Activated naive CD8-positive, alpha-beta T cell treated with anti-CD3 and anti-CD28 coated beads, Interleukin-2, amount 50 U/mL, for 24 hours (primary cell): ENCODE results near the gene TFF1.

Experiments
- ATAC-seq: fragments of 150-1000 bp; cut with Tn5 transposase; one replicate; pipeline ENCODE4 v1.10.0; 2021
- DNase-seq: peaks from one replicate; pipeline ENCODE4 v3.0.0; 2021
- H3K27ac Mint-ChIP-seq: one replicate; pipeline ENCODE4 v1.8.0; 2021; ENCODE audit warnings: mild to moderate bottlenecking, mixed read lengths
- H3K27me3 Mint-ChIP-seq: one replicate; pipeline ENCODE4 v1.8.0; 2021; ENCODE audit warnings: mixed read lengths
- H3K36me3 Mint-ChIP-seq: one replicate; pipeline ENCODE4 v1.8.0; 2021; ENCODE audit warnings: low read depth, mixed read lengths
- H3K4me1 Mint-ChIP-seq: one replicate; pipeline ENCODE4 v1.8.0; 2021; ENCODE audit warnings: mixed read lengths
- H3K4me3 Mint-ChIP-seq: one replicate; pipeline ENCODE4 v1.8.0; 2021; ENCODE audit warnings: mild to moderate bottlenecking, moderate library complexity, mixed read lengths
- H3K9me3 Mint-ChIP-seq: one replicate; pipeline ENCODE4 v1.8.0; 2021; ENCODE audit warnings: mixed read lengths

The TFF1 gene

DNA sequence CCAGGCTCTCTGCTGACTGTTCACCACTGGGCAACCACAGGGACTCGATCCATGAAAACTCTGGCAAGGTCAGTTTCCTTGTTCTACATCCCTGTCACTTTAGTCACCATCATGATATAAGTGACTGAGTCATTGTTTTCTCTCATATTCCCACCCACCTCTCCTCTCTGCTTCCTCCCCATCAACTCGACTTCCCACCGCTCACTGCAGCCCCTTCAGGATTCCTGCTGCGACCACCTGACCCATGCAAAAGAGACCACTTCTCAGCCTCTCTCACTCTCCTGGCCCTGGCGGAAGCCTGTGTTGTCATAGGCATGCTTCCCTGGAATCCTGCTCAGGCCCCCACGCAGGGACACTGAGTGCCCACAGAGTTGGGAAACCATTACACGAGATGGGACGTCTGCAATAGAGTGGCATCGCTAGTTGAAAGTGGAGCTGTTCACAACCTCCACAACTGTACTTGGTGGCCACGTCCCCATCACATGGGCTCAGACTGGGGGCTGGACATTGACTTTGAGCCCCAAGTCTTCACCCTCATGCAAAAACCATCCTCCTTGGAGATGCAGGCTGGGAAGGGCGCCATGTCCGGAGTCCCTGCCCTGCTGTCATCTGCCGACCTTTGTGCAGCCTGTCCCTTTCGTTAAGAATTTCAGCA, 13.8 kb downstream of the TFF1 start:
- peaks cover 22% of the 10 kb centered on the region for H3K9me3 Mint-ChIP-seq
- no peak overlapping the region for H3K4me3 Mint-ChIP-seq
- DNase-seq (no peak), ATAC-seq (no peak)
- peaks cover 2% of the 10 kb centered on the region for H3K27me3 Mint-ChIP-seq
- no peaks in the 10 kb centered on the region for H3K4me1 Mint-ChIP-seq
- no peak overlapping the region for H3K27ac Mint-ChIP-seq
- peaks cover 2% of the 10 kb centered on the region for H3K36me3 Mint-ChIP-seq

DNA sequence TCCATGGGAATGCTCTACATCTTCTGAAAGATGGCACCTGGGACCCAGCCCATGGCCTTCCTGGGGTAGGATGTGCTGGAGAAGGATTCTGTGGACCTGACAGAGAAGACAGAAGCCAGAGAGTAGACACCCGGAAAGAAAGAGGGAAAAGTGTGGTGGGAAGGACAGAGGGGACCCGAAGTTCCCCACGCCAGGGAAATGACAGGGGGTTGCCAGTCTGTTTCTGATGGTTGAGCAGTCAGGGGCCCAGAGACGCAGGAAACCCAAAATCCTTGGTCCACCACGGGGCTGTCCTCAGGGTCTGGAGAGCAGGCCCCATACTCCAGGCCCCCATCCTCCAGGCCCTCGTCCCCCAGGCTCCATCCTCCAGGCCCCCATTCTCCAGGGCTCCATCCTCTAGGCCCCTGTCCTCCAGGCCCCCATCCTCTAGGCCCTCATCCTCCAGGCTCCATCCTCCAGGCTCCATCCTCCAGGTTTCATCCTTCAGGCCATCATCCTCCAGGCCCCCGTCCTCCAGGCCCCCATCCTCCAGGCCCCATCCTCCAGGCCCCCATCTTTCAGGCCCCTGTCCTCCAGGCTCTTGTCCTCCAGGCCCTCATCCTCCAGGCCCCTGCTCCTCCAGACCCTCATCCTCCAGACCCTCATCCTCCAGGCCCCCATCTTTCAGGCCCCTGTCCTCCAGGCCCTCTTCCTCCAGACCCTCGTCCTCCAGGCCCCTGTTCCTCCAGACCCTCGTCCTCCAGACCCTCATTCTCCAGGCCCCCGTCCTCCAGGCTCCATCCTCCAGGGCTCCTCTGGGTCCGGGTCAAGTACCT, 14.5 kb downstream of the TFF1 start:
- H3K27ac Mint-ChIP-seq, result no peak overlapping the region
- peaks cover 22% of the 10 kb centered on the region for H3K9me3 Mint-ChIP-seq
- DNase-seq (no peak), ATAC-seq (no peak)
- peaks cover 2% of the 10 kb centered on the region for H3K27me3 Mint-ChIP-seq
- H3K36me3 Mint-ChIP-seq, result peaks cover 2% of the 10 kb centered on the region
- H3K4me3 Mint-ChIP-seq, result no peak overlapping the region
- H3K4me1 Mint-ChIP-seq, result no peaks in the 10 kb centered on the region

DNA sequence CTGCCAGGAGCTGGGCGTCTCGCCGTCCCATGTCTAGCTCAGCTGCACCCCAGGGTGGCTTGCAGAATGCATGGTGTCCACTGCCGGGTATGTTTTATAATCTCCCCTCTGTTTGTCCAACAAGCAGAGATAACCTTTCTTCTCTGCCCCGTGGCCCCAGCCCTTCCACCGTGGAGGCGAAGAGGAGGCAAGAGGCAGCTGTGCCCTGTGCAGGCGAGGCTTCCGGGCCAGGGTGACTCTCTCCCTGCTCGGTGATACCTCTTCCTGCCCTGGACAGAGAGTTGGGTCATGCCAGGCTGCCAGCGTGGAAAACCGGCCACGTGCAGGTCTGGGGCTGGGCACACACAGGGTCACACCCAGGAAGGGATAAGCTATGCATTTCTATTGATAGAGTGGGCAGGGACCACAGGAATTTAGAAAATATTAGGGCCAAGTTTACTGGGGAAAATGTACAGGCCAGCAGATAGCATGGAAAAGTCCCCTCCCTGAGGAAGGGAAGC, 15.4 kb downstream of the TFF1 start, which contains the start of gene TFF2:
TSS of gene TFF2 (minus strand) at position 68 of the 500 bp plus-strand sequence. CDS start at position 31, 37 bp downstream.
- ATAC-seq, result no peak
- Mint-ChIP-seq H3K27me3 (peaks cover 2% of the 10 kb centered on the region), H3K36me3 (peaks cover 2% of the 10 kb centered on the region), H3K9me3 (peaks cover 22% of the 10 kb centered on the region), H3K27ac (no peak within 1 kb of the TSS), H3K4me3 (no peak within 1 kb of the TSS), H3K4me1 (no peaks in the 10 kb centered on the region)
- DNase-seq, result no peak

DNA sequence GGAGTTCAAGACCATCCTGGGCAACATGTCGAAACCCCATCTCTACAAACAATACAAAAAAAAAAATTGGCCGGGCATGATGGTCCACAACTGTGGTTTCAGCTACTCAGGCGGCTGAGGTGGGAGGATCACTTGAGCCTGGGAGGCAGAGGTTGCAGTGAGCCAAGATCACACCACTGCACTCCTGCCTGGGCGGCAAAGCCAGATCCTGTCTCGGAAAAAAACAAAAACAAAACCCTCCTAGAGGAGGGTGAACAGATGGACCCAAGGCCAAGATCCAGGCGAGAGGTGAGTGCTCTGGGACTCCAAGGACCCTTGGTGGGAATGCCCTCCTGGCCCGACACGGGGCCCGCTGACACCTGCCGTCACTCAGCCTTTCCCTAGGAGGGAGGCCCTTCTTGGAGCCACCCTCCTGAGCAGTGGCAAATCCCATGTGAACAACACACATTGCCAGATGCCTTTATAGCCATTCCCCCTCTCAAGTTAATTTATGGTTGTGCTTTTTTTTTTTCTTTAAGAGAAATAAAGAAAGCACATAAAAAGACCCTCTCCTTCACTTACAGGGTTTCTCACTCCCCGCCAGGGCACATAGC, 15.9 kb downstream of the TFF1 start:
- Mint-ChIP-seq H3K36me3 (peaks cover 2% of the 10 kb centered on the region), H3K27me3 (peaks cover 2% of the 10 kb centered on the region), H3K4me1 (no peaks in the 10 kb centered on the region), H3K9me3 (peaks cover 17% of the 10 kb centered on the region), H3K27ac (no peak overlapping the region), H3K4me3 (no peak overlapping the region)
- ATAC-seq (no peak), DNase-seq (no peak)

DNA sequence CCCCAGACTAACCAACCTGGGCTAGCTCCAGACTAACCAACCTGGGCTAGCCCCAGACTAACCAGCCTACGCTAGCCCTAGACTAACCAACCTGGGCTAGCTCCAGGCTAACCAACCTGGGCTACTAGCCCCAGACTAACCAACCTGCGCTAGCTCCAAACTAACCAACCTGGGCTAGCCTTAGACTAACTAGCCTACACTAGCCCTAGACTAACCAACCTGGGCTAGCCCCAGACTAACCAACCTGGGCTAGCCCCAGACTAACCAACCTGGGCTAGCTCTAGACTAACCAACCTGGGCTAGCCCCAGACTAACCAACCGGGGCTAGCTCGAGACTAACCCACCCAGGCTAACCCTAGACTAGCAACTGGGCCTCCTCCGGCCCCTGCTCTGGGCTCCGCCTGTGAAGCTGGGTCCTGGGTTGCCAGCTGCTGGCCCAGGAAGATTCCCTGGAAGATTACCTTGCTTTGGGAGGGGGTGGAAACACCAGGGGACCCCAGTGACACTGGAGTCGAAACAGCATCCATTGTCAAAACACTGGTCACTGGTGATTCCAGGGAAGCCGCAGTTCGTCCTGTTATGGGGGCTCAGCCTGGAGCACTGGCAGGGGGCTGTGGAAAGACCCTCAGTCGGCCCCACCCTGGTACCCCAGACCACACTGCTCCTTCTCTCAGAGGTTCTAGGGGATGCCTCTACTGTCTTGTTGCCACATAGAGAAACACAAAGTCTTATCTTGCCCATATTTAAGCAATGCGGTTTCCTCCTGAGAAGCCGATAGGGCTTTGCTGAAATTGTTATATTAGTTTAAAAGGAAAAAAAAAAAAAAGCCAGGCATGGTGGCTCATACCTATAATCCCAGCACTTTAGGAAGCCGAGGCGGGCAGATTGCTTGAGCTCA, 16.7 kb downstream of the TFF1 start:
- peaks cover 11% of the 10 kb centered on the region for H3K9me3 Mint-ChIP-seq
- ATAC-seq (no peak), DNase-seq (no peak)
- peaks cover 2% of the 10 kb centered on the region for H3K27me3 Mint-ChIP-seq
- no peak overlapping the region for H3K27ac Mint-ChIP-seq
- peaks cover 2% of the 10 kb centered on the region for H3K36me3 Mint-ChIP-seq
- no peaks in the 10 kb centered on the region for H3K4me1 Mint-ChIP-seq
- H3K4me3 Mint-ChIP-seq, result no peak overlapping the region

DNA sequence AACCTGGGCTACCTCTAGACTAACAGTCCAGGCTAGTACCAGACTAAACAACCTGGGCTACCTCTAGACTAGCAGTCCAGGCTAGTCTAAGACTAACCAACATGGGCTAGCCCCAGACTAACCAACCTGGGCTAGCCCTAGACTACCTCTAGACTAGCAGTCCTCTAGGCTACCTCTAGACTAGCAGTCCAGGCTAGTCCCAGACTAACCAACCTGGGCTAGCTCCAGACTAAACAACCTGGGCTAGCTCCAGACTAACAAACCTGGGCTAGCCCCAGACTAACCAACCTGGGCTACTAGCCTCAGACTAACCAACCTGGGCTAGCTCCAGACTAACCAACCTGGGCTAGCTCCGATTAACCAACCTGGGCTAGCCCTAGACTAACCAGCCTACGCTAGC, 17.6 kb downstream of the TFF1 start:
- no peak overlapping the region for H3K27ac Mint-ChIP-seq
- H3K4me1 Mint-ChIP-seq, result no peaks in the 10 kb centered on the region
- ATAC-seq (no peak), DNase-seq (no peak)
- no peak overlapping the region for H3K4me3 Mint-ChIP-seq
- peaks cover 2% of the 10 kb centered on the region for H3K27me3 Mint-ChIP-seq
- peaks cover 6% of the 10 kb centered on the region for H3K9me3 Mint-ChIP-seq
- H3K36me3 Mint-ChIP-seq, result no peaks in the 10 kb centered on the region

DNA sequence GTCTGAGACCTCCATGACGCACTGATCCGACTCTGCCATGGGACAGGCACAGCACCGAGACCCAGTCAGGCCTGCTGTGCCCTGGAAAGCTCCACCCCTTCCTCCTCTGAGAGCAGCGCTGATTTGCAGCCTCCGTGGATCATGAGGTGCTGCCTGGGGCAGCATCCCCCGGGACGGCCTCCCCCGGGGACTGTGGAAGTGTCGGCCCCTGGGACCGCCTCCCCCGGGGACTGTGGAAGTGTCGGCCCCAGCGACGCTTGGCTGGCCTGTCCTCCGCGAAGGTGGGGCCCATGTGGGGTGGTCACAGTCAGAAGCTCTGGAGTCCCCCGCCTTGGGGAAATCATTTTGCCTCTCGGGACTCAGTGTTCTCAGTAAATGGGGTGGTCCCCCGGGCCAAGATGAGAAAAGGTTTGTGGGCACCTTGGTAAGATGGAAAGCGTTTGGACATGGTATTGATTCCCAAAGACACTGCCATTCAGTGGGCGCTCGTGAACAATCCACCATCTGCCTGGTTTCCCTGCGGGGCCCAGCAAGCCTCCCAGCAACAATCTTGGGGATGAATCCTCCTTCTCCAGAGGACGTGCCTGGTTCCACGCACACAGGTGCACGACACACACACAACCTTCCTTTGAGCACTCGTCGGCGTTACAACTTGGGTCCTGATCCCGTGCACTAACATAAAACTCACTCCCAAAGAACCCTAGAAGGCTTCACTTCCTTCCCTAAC, 18.6 kb downstream of the TFF1 start:
- Mint-ChIP-seq H3K27me3 (peaks cover 2% of the 10 kb centered on the region), H3K4me3 (no peak overlapping the region), H3K4me1 (no peaks in the 10 kb centered on the region), H3K9me3 (no peaks in the 10 kb centered on the region), H3K36me3 (no peaks in the 10 kb centered on the region), H3K27ac (no peak overlapping the region)
- DNase-seq (no peak), ATAC-seq (no peak)

DNA sequence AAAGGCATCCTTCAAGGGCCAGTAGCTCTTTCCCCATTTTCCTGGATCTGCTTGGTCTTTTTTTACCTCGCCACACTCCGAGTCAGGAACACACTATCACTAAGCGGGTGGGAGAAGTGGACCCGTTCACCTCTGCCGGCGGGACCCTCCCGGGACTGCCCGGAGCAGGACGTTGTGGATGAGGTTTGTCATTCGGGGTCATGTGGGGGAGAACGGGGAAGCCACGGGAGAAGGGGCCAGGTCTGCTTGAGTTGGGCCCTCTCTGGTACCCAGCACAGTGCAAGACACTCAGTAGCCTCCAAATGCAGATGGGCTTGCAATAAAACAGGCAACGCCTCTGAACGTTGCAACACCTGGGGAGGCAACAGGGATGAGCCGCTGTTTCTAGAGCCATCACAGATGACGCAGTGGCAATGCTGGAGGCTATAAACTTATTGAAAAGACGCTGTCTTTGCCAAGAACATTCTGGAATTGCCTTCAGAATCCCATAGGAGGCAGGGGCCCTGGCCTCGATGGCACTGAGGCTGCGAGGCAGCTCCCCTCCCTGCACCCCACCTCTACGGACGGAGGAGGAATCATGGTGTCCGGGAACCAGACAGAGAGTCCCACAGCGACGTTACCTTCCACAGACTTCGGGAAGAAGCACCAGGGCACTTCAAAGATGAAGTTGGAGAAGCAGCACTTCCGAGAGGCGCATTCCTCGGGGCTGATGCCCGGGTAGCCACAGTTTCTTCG, 19.3 kb downstream of the TFF1 start:
- H3K27ac Mint-ChIP-seq, result no peak overlapping the region
- DNase-seq (no peak), ATAC-seq (no peak)
- no peak overlapping the region for H3K4me3 Mint-ChIP-seq
- no peaks in the 10 kb centered on the region for H3K27me3 Mint-ChIP-seq
- no peaks in the 10 kb centered on the region for H3K36me3 Mint-ChIP-seq
- H3K4me1 Mint-ChIP-seq, result no peaks in the 10 kb centered on the region
- no peaks in the 10 kb centered on the region for H3K9me3 Mint-ChIP-seq

DNA sequence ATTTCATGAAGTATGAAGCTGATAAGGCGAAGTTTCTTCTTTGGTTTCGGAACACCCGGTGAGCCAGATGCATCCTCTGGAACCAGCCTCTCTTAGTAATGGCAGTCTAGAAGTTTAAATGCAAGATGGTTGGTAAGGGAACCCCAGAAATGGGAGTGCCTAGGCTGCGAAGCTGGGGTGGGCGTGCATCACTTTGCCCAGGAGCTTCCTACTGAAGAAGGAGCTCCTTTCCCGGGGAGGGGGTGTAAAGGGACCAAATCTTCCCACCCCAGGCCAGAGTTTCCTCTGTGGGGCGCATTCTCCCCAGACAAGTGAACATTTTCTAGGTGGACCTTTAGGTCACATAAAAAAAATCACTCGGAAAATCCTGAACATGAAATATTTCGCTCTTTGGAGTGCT, 19.9 kb downstream of the TFF1 start:
- DNase-seq (no peak), ATAC-seq (no peak)
- no peaks in the 10 kb centered on the region for H3K4me1 Mint-ChIP-seq
- no peaks in the 10 kb centered on the region for H3K9me3 Mint-ChIP-seq
- no peak overlapping the region for H3K4me3 Mint-ChIP-seq
- no peaks in the 10 kb centered on the region for H3K36me3 Mint-ChIP-seq
- H3K27me3 Mint-ChIP-seq, result no peaks in the 10 kb centered on the region
- no peak overlapping the region for H3K27ac Mint-ChIP-seq

DNA sequence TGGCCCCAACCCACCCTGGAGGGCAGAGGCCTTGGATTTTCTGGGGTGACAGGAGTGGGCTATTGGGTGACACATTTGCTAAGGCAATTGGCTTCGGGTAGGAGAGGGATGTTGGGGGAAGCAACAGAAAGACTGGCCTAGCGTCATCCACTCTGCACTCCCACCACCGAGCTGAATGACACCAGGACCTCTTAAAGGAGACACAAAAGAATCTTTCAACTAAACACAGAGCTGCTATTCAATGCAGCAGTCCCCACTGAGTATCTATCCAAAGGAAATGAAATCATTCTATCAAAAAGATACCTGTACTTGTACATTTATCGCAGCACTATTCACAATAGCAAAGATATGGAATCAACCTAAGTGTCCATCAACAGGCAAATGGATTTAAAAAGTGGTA, 21.7 kb downstream of the TFF1 start:
- H3K4me1 Mint-ChIP-seq, result no peaks in the 10 kb centered on the region
- H3K36me3 Mint-ChIP-seq, result no peaks in the 10 kb centered on the region
- no peak for DNase-seq
- no peak overlapping the region for H3K4me3 Mint-ChIP-seq
- no peaks in the 10 kb centered on the region for H3K9me3 Mint-ChIP-seq
- ATAC-seq, result no peak
- no peaks in the 10 kb centered on the region for H3K27me3 Mint-ChIP-seq
- H3K27ac Mint-ChIP-seq, result no peak overlapping the region

DNA sequence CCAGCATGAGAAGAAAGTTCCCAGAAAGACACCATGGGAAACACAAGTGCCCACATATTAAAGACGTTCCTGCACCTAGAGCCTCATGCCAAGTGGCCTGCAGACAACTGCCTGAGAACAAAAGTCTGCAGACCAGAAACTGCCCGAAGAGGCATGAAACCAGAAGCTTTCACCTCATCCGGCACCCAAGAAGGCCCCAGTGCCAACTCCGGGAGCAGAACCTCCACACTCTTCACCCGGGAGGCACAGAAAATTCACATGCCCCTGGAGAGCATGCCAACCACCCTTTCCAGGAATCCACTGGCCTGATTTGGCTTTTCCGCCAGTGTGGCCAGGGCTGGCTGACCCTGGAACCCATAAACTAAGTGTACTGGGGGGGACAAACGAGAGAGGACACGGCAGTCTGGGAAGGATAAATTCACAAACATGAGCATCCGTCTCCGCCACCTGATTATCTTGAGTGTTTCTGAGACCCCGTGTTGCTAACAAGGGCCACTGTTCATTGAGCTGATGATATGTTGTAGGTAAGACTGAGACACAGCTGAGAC, 22.3 kb downstream of the TFF1 start:
- no peak overlapping the region for H3K4me3 Mint-ChIP-seq
- no peaks in the 10 kb centered on the region for H3K4me1 Mint-ChIP-seq
- no peaks in the 10 kb centered on the region for H3K36me3 Mint-ChIP-seq
- no peaks in the 10 kb centered on the region for H3K27me3 Mint-ChIP-seq
- no peak for ATAC-seq
- no peaks in the 10 kb centered on the region for H3K9me3 Mint-ChIP-seq
- DNase-seq, result no peak
- H3K27ac Mint-ChIP-seq, result no peak overlapping the region

DNA sequence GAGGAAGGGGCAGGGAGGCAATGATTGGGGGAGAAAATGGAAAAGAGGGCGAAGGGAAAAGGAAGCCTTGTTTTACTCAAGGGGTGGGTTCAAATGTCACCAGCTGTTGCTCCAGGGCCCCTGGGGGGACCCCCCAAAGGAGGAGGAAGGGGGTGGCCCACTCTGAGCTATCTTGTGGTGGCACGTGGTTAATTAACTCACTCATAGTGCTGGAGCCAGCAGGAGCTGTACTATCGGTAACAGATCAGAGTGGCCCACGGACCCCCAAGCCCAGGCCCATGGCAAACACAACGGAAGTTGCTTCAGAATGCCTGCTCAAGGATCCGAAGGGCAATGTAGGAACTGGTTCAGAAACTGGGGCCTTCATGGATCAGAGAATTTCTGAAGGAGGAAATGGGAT, 22.8 kb downstream of the TFF1 start:
- DNase-seq, result no peak

DNA sequence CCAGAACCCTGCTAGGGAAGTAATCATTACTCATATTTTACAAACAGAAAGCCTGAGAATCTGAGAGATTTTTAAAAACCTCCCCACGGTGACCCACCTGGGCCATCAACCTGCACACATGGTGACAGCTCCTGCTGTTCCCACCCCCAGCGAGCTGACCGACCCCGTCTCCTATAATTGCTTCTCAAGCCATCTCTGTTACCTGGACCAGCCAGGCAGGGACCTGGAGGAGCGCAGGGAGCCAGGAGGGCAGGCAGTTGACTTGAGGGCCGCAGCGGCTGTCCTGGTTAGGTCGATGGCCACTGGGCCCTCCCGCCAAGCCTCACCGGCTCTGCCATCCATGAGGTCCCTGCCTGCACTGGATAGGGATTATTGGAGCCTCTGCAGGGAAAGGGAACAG, 23.2 kb downstream of the TFF1 start:
- no peaks in the 10 kb centered on the region for H3K27me3 Mint-ChIP-seq
- DNase-seq (no peak), ATAC-seq (no peak)
- no peaks in the 10 kb centered on the region for H3K36me3 Mint-ChIP-seq
- no peak overlapping the region for H3K27ac Mint-ChIP-seq
- no peaks in the 10 kb centered on the region for H3K9me3 Mint-ChIP-seq
- no peak overlapping the region for H3K4me3 Mint-ChIP-seq
- H3K4me1 Mint-ChIP-seq, result peaks cover 5% of the 10 kb centered on the region

More for the DNA sequence above, 22.8 kb downstream of the TFF1 start:
- Mint-ChIP-seq H3K27me3 (no peaks in the 10 kb centered on the region), H3K9me3 (no peaks in the 10 kb centered on the region), H3K4me1 (peaks cover 1% of the 10 kb centered on the region), H3K36me3 (no peaks in the 10 kb centered on the region), H3K27ac (no peak overlapping the region), H3K4me3 (no peak overlapping the region)
- ATAC-seq, result no peak
